ENCODE data around the gene ANAPC2.

DNA sequence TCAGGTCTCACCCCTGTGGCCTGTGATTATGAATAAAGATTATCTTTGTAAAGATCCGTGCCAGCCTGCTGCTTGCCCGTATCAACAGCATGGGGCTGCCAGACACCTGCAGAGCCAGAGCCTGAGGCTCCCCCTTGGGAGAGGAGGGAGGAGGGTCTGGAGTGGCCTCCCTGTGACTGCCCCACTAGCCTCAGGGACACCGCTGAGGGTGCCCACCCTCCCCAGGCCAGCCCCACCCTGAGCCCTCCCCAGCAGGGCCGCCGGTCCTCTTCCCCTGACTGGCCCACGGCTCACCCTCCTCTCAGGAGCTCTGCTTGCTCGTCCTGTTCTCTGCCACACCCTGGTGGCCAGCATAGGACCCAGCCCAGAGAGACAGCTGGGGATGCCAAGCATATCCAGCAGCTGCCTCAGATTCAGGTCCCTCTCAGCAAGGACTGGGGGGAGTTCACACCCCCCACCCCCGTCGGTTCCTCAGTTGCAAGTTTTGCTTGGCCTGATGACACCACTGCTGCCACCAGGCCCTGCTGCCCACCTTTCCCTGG is 2.0 kb upstream of the ANAPC2 start:
- TF ChIP-seq POLR2A (IDR thresholded peaks at IDR 0.05) = no peak
- TF ChIP-seq, protein P1, sequence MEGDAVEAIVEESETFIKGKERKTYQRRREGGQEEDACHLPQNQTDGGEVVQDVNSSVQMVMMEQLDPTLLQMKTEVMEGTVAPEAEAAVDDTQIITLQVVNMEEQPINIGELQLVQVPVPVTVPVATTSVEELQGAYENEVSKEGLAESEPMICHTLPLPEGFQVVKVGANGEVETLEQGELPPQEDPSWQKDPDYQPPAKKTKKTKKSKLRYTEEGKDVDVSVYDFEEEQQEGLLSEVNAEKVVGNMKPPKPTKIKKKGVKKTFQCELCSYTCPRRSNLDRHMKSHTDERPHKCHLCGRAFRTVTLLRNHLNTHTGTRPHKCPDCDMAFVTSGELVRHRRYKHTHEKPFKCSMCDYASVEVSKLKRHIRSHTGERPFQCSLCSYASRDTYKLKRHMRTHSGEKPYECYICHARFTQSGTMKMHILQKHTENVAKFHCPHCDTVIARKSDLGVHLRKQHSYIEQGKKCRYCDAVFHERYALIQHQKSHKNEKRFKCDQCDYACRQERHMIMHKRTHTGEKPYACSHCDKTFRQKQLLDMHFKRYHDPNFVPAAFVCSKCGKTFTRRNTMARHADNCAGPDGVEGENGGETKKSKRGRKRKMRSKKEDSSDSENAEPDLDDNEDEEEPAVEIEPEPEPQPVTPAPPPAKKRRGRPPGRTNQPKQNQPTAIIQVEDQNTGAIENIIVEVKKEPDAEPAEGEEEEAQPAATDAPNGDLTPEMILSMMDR (IDR thresholded peaks at IDR 0.05 in 4 of 5, conservative IDR thresholded peaks at IDR 0.05 in 1 of 5) = no peak

All from gastrocnemius medialis (tissue), 4 donors.